HepG2 (cell line): Measurements from ENCODE around the gene RABEPK. TPM values are rescaled to one million over a fixed set of nuclear protein-coding genes. Genes with fewer than 3 reads are reported as not detected.

Experiments
- ATF5 ChIP-seq: sonication (generic); formaldehyde crosslinking; IDR thresholded peaks from 2 replicates; pipeline ENCODE4 v1.4.0; 2020; ENCODE audit warnings: mild to moderate bottlenecking, low read depth, missing genetic modification reagents
- CC2D1A ChIP-seq: sonication (generic); formaldehyde crosslinking; IDR thresholded peaks from 2 replicates; pipeline ENCODE4 v1.8.1; 2023; ENCODE audit warnings: mild to moderate bottlenecking, missing genetic modification reagents
- CENPBD1 ChIP-seq: sonication (generic); formaldehyde crosslinking; IDR thresholded peaks from 2 replicates; pipeline ENCODE4 v1.8.0; 2022; ENCODE audit warnings: missing genetic modification reagents, low read depth, mild to moderate bottlenecking, borderline replicate concordance
- DNMT1 ChIP-seq: sonication (generic); formaldehyde crosslinking; IDR thresholded peaks from 2 replicates; pipeline ENCODE4 v1.5.1; 2020; ENCODE audit warnings: mild to moderate bottlenecking, missing genetic modification reagents
- DNMT3B ChIP-seq: conservative IDR thresholded peaks from 2 replicates; pipeline ENCODE4 v1.6.1; 2016; ENCODE audit warnings: missing biosample characterization, control low read depth
- FOXK2 ChIP-seq: fragments of 450-650 bp; IDR thresholded peaks from 2 replicates; pipeline ENCODE4 v1.6.1; 2016
- GMEB2 ChIP-seq: IDR thresholded peaks from 2 replicates; pipeline ENCODE4 v1.6.1; 2016; ENCODE audit warnings: missing biosample characterization, missing genetic modification reagents, low read depth
- HCFC1 ChIP-seq: fragments of 150-350 bp; IDR thresholded peaks from 2 replicates; pipeline ENCODE4 v1.6.1; 2014; ENCODE audit warnings: low read depth, low read length
- IRX3 ChIP-seq: sonication (generic); formaldehyde crosslinking; IDR thresholded peaks from 2 replicates; pipeline ENCODE4 v1.8.1; 2023; ENCODE audit warnings: mild to moderate bottlenecking, low read depth, missing genetic modification reagents, borderline replicate concordance
- KAT8 ChIP-seq: IDR thresholded peaks from 2 replicates; pipeline ENCODE4 v1.6.1; 2016; ENCODE audit warnings: missing genetic modification reagents, missing compliant biosample characterization
- KDM5B ChIP-seq: sonication (generic); formaldehyde crosslinking; IDR thresholded peaks from 2 replicates; pipeline ENCODE4 v1.4.0; 2020; ENCODE audit warnings: missing genetic modification reagents, mild to moderate bottlenecking, borderline replicate concordance
- MZF1 ChIP-seq: sonication (generic); formaldehyde crosslinking; IDR thresholded peaks from 2 replicates; pipeline ENCODE4 v1.8.1; 2023; ENCODE audit warnings: mild to moderate bottlenecking, missing genetic modification reagents, borderline replicate concordance
- NR2F2 ChIP-seq: IDR thresholded peaks from 2 replicates; pipeline ENCODE4 v1.6.1; 2012; ENCODE audit warnings: low read depth, inconsistent platforms, borderline replicate concordance
- RBM39 ChIP-seq: fragments of 200-400 bp; formaldehyde crosslinking; IDR thresholded peaks from one replicate; pipeline ENCODE4 v1.6.1; 2018; ENCODE audit warnings: antibody characterized with exemption, mild to moderate bottlenecking, low read depth, low read length; ENCODE audit not compliant: poor library complexity, severe bottlenecking
- THAP11 ChIP-seq: IDR thresholded peaks from 2 replicates; pipeline ENCODE4 v1.6.1; 2016; ENCODE audit warnings: missing biosample characterization, missing genetic modification reagents
- ZBTB49 ChIP-seq: sonication (generic); formaldehyde crosslinking; IDR thresholded peaks from 2 replicates; pipeline ENCODE4 v1.4.0; 2020; ENCODE audit warnings: missing genetic modification reagents, borderline replicate concordance
- ZNF33A ChIP-seq: sonication (generic); formaldehyde crosslinking; IDR thresholded peaks from 2 replicates; pipeline ENCODE4 v1.5.1; 2020; ENCODE audit warnings: missing genetic modification reagents, mild to moderate bottlenecking, moderate library complexity, borderline replicate concordance
- ZNF496 ChIP-seq: sonication (generic); formaldehyde crosslinking; IDR thresholded peaks from 2 replicates; pipeline ENCODE4 v1.8.1; 2023; ENCODE audit warnings: mild to moderate bottlenecking, moderate library complexity, missing genetic modification reagents; ENCODE audit not compliant: insufficient replicate concordance
- ZNF563 ChIP-seq: sonication (generic); formaldehyde crosslinking; IDR thresholded peaks from 2 replicates; pipeline ENCODE4 v1.8.0; 2022; ENCODE audit warnings: mild to moderate bottlenecking, moderate library complexity, missing genetic modification reagents
- ZNF580 ChIP-seq: IDR thresholded peaks from 2 replicates; pipeline ENCODE4 v1.6.1; 2016; ENCODE audit warnings: low read depth, borderline replicate concordance
- ZNF660 ChIP-seq: sonication (generic); formaldehyde crosslinking; IDR thresholded peaks from 2 replicates; pipeline ENCODE4 v1.5.1; 2020; ENCODE audit warnings: mild to moderate bottlenecking, low read depth, missing genetic modification reagents, borderline replicate concordance
- ZSCAN29 ChIP-seq: sonication (generic); formaldehyde crosslinking; conservative IDR thresholded peaks from 2 replicates; pipeline ENCODE4 v1.4.0; 2020; ENCODE audit warnings: mild to moderate bottlenecking, missing genetic modification reagents
- polyA plus RNA-seq, 8 experiments: library from polyadenylated mRNA; depleted of rRNA in 3 of 8; stranded (reverse) in 7 of 8; unstranded in 1 of 8; fragments of >200 nt; fragmentation: Illumina TruSeq in 4 of 8; extraction: Trizol in 4 of 8; gene quantifications; 2 replicates each; pipeline versions ENCODE4 v1.2.1 to v1.2.3, GENCODE V29; 2011 to 2016; ENCODE audit warnings: low read depth in 4 of 8, missing spikeins in 1 of 8, mixed read lengths in 1 of 8; ENCODE audit not compliant: insufficient read depth in 1 of 8
- total RNA-seq, 5 experiments: library from RNA; depleted of rRNA; stranded (reverse); fragments of >200 nt; fragmentation: Illumina TruSeq; extraction: Trizol; gene quantifications; 2 replicates each; pipeline ENCODE4 v1.2.3, GENCODE V29; 2016; ENCODE audit warnings: low read depth in 1 of 5

The RABEPK gene
- total and polyA plus RNA-seq, 2 of the 13 experiments (the other 11 are each of a cell fraction or from before 2014, with no cell fraction given) = 75.5 to 90.0 TPM

- peak; percentile 54; the same call in 1 of the 2 replicates for TF ChIP-seq FOXK2
- no peak for TF ChIP-seq ZBTB49 (CRISPR knock-in tag)
- TF ChIP-seq ZNF33A = peak; percentile 61; the same call in 1 of the 2 replicates
- 0 out of 2 replicates have a peak, but pooled peaks have one; percentile 55 for TF ChIP-seq CC2D1A
- TF ChIP-seq HCFC1 = peak; percentile 95
- TF ChIP-seq MZF1 (CRISPR knock-in tag) = no peak
- no peak for TF ChIP-seq ZSCAN29 (CRISPR knock-in tag)
- TF ChIP-seq GMEB2 (CRISPR knock-in tag) = peak; percentile 78
- TF ChIP-seq DNMT1 (CRISPR knock-in tag) = 0 out of 2 replicates have a peak, but pooled peaks have one; percentile 53
- TF ChIP-seq ZNF580 (CRISPR knock-in tag) = peak; percentile 77; the same call in 1 of the 2 replicates
- TF ChIP-seq ZNF563 = peak; percentile 49; the same call in 1 of the 2 replicates
- no peak for TF ChIP-seq IRX3 (CRISPR knock-in tag)
- peak; percentile 76 for TF ChIP-seq RBM39
- no peak for TF ChIP-seq NR2F2
- TF ChIP-seq THAP11 (CRISPR knock-in tag) = peak; percentile 98
- TF ChIP-seq KAT8 (CRISPR knock-in tag) = peak; percentile 92
- TF ChIP-seq CENPBD1 (CRISPR knock-in tag) = 0 out of 2 replicates have a peak, but pooled peaks have one; percentile 69
- no peak for TF ChIP-seq ATF5 (CRISPR knock-in tag)
- no peak for TF ChIP-seq ZNF660 (CRISPR knock-in tag)
- no peak for TF ChIP-seq DNMT3B (CRISPR knock-in tag)
- TF ChIP-seq KDM5B (CRISPR knock-in tag) = peak; percentile 53; the same call in 1 of the 2 replicates
- TF ChIP-seq ZNF496 (CRISPR knock-in tag) = no peak
Observed at GRCh38 chr9:125189361-125190289, 10.7 kb upstream of the RABEPK start, which contains the start of gene PPP6C (continued).
